H9 (cell line): ENCODE results near the gene SH3RF3. TPM values are rescaled to one million over a fixed set of nuclear protein-coding genes. Genes with fewer than 3 reads are reported as not detected.

ENCODE experiments used
- DNase-seq: peaks from one replicate; pipeline ENCODE4 v3.0.0-alpha.2; 2017
- H2AFZ ChIP-seq: one replicate; pipeline ENCODE4 v1.6.1; 2013; ENCODE audit warnings: mild to moderate bottlenecking, low read length, control low read depth, moderate library complexity
- H2AK5ac ChIP-seq: 2 replicates; pipeline ENCODE4 v1.6.1; 2013; ENCODE audit warnings: low read length, control low read depth, mixed read lengths; ENCODE audit not compliant: insufficient read length
- H2BK120ac ChIP-seq: one replicate; pipeline ENCODE4 v1.6.1; 2013; ENCODE audit warnings: low read depth, mild to moderate bottlenecking, low read length, control low read depth, inconsistent platforms; ENCODE audit not compliant: poor library complexity, severe bottlenecking
- H2BK12ac ChIP-seq: 2 replicates; pipeline ENCODE4 v1.6.1; 2013; ENCODE audit warnings: low read length, control low read depth, mixed read lengths, low read depth; ENCODE audit not compliant: insufficient read length
- H2BK15ac ChIP-seq: 2 replicates; pipeline ENCODE4 v1.6.1; 2013; ENCODE audit warnings: low read depth, low read length, control low read depth
- H2BK20ac ChIP-seq: one replicate; pipeline ENCODE4 v1.6.1; 2013; ENCODE audit warnings: low read depth, mild to moderate bottlenecking, low read length, control low read depth, inconsistent platforms; ENCODE audit not compliant: poor library complexity, severe bottlenecking
- H2BK5ac ChIP-seq: 2 replicates; pipeline ENCODE4 v1.6.1; 2013; ENCODE audit warnings: low read length, control low read depth, mixed read lengths; ENCODE audit not compliant: insufficient read length
- H3K14ac ChIP-seq: 2 replicates; pipeline ENCODE4 v1.6.1; 2013; ENCODE audit warnings: low read length, control low read depth; ENCODE audit not compliant: insufficient read depth
- H3K18ac ChIP-seq: 2 replicates; pipeline ENCODE4 v1.6.1; 2013; ENCODE audit warnings: low read depth, mild to moderate bottlenecking, mixed read lengths, low read length, control low read depth; ENCODE audit not compliant: insufficient read length
- H3K23ac ChIP-seq: 2 replicates; pipeline ENCODE4 v1.6.1; 2013; ENCODE audit warnings: low read length, control low read depth, mixed read lengths, low read depth; ENCODE audit not compliant: insufficient read length
- H3K23me2 ChIP-seq: 2 replicates; pipeline ENCODE4 v1.6.1; 2013; ENCODE audit warnings: low read depth, mild to moderate bottlenecking, mixed read lengths, low read length, control low read depth; ENCODE audit not compliant: insufficient read length, poor library complexity, severe bottlenecking
- H3K27ac ChIP-seq: 2 replicates; pipeline ENCODE4 v1.5.1; 2013; ENCODE audit warnings: low read length, control low read depth, mixed read lengths, low read depth; ENCODE audit not compliant: insufficient read length
- H3K27me3 ChIP-seq: 2 replicates; pipeline ENCODE4 v1.6.1; 2013; ENCODE audit warnings: low read length, control low read depth, inconsistent platforms; ENCODE audit not compliant: insufficient read depth
- H3K4ac ChIP-seq: 2 replicates; pipeline ENCODE4 v1.6.1; 2013; ENCODE audit warnings: low read depth, mild to moderate bottlenecking, control low read depth, inconsistent platforms, low read length, moderate library complexity
- H3K4me1 ChIP-seq: 2 replicates; pipeline ENCODE4 v1.6.1; 2013; ENCODE audit warnings: low read length, control low read depth, inconsistent platforms; ENCODE audit not compliant: insufficient read depth
- H3K4me2 ChIP-seq: 2 replicates; pipeline ENCODE4 v1.6.1; 2013; ENCODE audit warnings: low read length, control low read depth, mixed read lengths; ENCODE audit not compliant: insufficient read length, insufficient read depth
- H3K56ac ChIP-seq: 2 replicates; pipeline ENCODE4 v1.6.1; 2013; ENCODE audit warnings: low read depth, mild to moderate bottlenecking, mixed read lengths, low read length, control low read depth; ENCODE audit not compliant: insufficient read length
- H3K79me1 ChIP-seq: 2 replicates; pipeline ENCODE4 v1.6.1; 2013; ENCODE audit warnings: low read depth, mild to moderate bottlenecking, moderate library complexity, low read length, control low read depth, inconsistent platforms; ENCODE audit not compliant: insufficient read depth, poor library complexity, severe bottlenecking
- H3K79me2 ChIP-seq: 2 replicates; pipeline ENCODE4 v1.6.1; 2013; ENCODE audit warnings: low read length, control low read depth, inconsistent platforms; ENCODE audit not compliant: insufficient read depth
- H3K9ac ChIP-seq: 2 replicates; pipeline ENCODE4 v1.6.1; 2013; ENCODE audit warnings: low read length, control low read depth, mixed read lengths; ENCODE audit not compliant: insufficient read length; ENCODE audit errors: extremely low read depth
- H3K9me3 ChIP-seq: one replicate; pipeline ENCODE4 v1.6.1; 2013; ENCODE audit warnings: low read depth, low read length, inconsistent platforms; ENCODE audit not compliant: control insufficient read depth
- H3T11ph ChIP-seq: one replicate; pipeline ENCODE4 v1.6.1; 2013; ENCODE audit warnings: mild to moderate bottlenecking, low read length, control low read depth, inconsistent platforms
- H4K20me1 ChIP-seq: one replicate; pipeline ENCODE4 v1.6.1; 2013; ENCODE audit not compliant: control insufficient read depth, insufficient read length, insufficient read depth
- H4K5ac ChIP-seq: 2 replicates; pipeline ENCODE4 v1.6.1; 2013; ENCODE audit warnings: low read depth, mild to moderate bottlenecking, mixed read lengths, low read length, control low read depth; ENCODE audit not compliant: insufficient read length
- H4K8ac ChIP-seq: replicated peaks from 2 replicates; pipeline ENCODE4 v1.6.1; 2013; ENCODE audit warnings: low read length, control low read depth, mixed read lengths, low read depth; ENCODE audit not compliant: insufficient read length
- H4K91ac ChIP-seq: 2 replicates; pipeline ENCODE4 v1.6.1; 2013; ENCODE audit warnings: low read depth, mild to moderate bottlenecking, moderate library complexity, mixed read lengths, low read length, control low read depth; ENCODE audit not compliant: insufficient read length
- H3K27ac Mint-ChIP-seq, 3 experiments: 2 replicates in 2 of 3; 3 replicates in 1 of 3; pipeline ENCODE4 v1.8.0; 2020 to 2021; ENCODE audit warnings: mixed read lengths in 3 of 3, mild to moderate bottlenecking in 1 of 3, moderate library complexity in 1 of 3
- H3K27me3 Mint-ChIP-seq: 2 replicates; pipeline ENCODE4 v1.8.0; 2021; ENCODE audit warnings: low read depth, mild to moderate bottlenecking, moderate library complexity, mixed read lengths
- H3K36me3 Mint-ChIP-seq, 3 experiments: 2 replicates in 2 of 3; 3 replicates in 1 of 3; pipeline ENCODE4 v1.8.0; 2020 to 2021; ENCODE audit warnings: low read depth in 3 of 3, mixed read lengths in 3 of 3; ENCODE audit not compliant: insufficient read depth in 1 of 3
- H3K4me1 Mint-ChIP-seq, 2 experiments: 2 replicates each; pipeline ENCODE4 v1.8.0; 2020; ENCODE audit warnings: mixed read lengths in 2 of 2
- H3K4me3 Mint-ChIP-seq, 2 experiments: 2 replicates in 1 of 2; 3 replicates in 1 of 2; pipeline ENCODE4 v1.8.0; 2020 to 2021; ENCODE audit warnings: mild to moderate bottlenecking in 2 of 2, mixed read lengths in 2 of 2, moderate library complexity in 1 of 2
- H3K9me3 Mint-ChIP-seq, 2 experiments: 2 replicates in 1 of 2; 3 replicates in 1 of 2; pipeline ENCODE4 v1.8.0; 2020; ENCODE audit warnings: mild to moderate bottlenecking in 2 of 2, mixed read lengths in 2 of 2, moderate library complexity in 1 of 2
- CTCF ChIP-seq: fragments of 200-600 bp; sonication (generic); conservative IDR thresholded peaks from 3 replicates; pipeline ENCODE4 v1.8.0; 2021; ENCODE audit warnings: antibody characterized with exemption, mild to moderate bottlenecking
- WGBS: extraction: QIAGEN DNeasy Blood & Tissue Kit; methylation state at CpG from one replicate; pipeline ENCODE4 v1.1.7; 2013; ENCODE audit warnings: missing lambda C conversion rate, low lambda C conversion rate, mixed read lengths; ENCODE audit not compliant: insufficient read length; ENCODE audit errors: extremely low coverage; 5-methylcytosine and 5-hydroxymethylcytosine counted together
- total RNA-seq: library from RNA; stranded (reverse); gene quantifications from 2 replicates; pipeline ENCODE4 v1.2.1, GENCODE V29; 2021

Gene SH3RF3
- total RNA-seq, 1 experiment from 2014 or later = 0.46 TPM

- H3K9ac ChIP-seq = no peak overlapping the region
- H3T11ph ChIP-seq = no peak overlapping the region
- no peaks in the 10 kb centered on the region for H3K9me3 Mint-ChIP-seq
- H3K14ac ChIP-seq = no peak overlapping the region
- H3K79me1 ChIP-seq = no peaks in the 10 kb centered on the region
- no peak overlapping the region for H3K23ac ChIP-seq
- no peak overlapping the region for H3K18ac ChIP-seq
- H3K4me1 ChIP-seq = peaks cover 8% of the 10 kb centered on the region; the same call in 1 of the 2 replicates
- no peaks in the 10 kb centered on the region; the same call in none of the 2 replicates for H3K27me3 Mint-ChIP-seq
- H2AK5ac ChIP-seq = no peak overlapping the region
- no peak for DNase-seq
- no peaks in the 10 kb centered on the region; a peak in 1 of 7 replicates for H3K36me3 Mint-ChIP-seq
- no peak overlapping the region for H3K56ac ChIP-seq
- no peak overlapping the region for H4K5ac ChIP-seq
- no peak overlapping the region for H4K8ac ChIP-seq
- no peak overlapping the region for H3K27ac ChIP-seq
- no peaks in the 10 kb centered on the region for H3K23me2 ChIP-seq
- H3K27ac Mint-ChIP-seq = no peak overlapping the region; a peak in 1 of 7 replicates
- no peak overlapping the region for H2BK20ac ChIP-seq
- H3K27me3 ChIP-seq = no peaks in the 10 kb centered on the region
- H2BK5ac ChIP-seq = no peak overlapping the region
- H3K9me3 ChIP-seq = no peaks in the 10 kb centered on the region
- no peak overlapping the region for H4K91ac ChIP-seq
- H4K20me1 ChIP-seq = no peaks in the 10 kb centered on the region
- WGBS = no CpG with 5 or more reads among the region's 3 CpGs
- no peak overlapping the region for H2BK120ac ChIP-seq
- H3K4me3 Mint-ChIP-seq = no peak overlapping the region
- H3K4me2 ChIP-seq = no peak overlapping the region
- H2AFZ ChIP-seq = no peak overlapping the region
- H3K4ac ChIP-seq = no peak overlapping the region
- H2BK12ac ChIP-seq = no peak overlapping the region
- H2BK15ac ChIP-seq = no peak overlapping the region
- H3K4me1 Mint-ChIP-seq = peaks cover 11 to 21% of the 10 kb centered on the region in 2 experiments
- H3K79me2 ChIP-seq = no peaks in the 10 kb centered on the region
- TF ChIP-seq CTCF = no peak
Measured at GRCh38 chr2:109348190-109348589, 219.2 kb downstream of the SH3RF3 start.
